HPDE6-E6E7 (cell line): ENCODE measurements around the gene B3GNT5.
"Not testable (repeated sequence)": the region's sequence is repeated elsewhere in the genome, so short reads cannot be mapped to it uniquely, and the experiment has no call there.

Source experiments
- DNase-seq: peaks from one replicate; pipeline ENCODE4 v3.0.0; 2011; ENCODE audit warnings: missing footprints; ENCODE audit errors: extremely low spot score

The B3GNT5 gene

GRCh38 chr3:183230251-183230650, 22.8 kb upstream of the B3GNT5 start:
- not testable (repeated sequence) for DNase-seq

- DNase-seq, result no peak
Measured at GRCh38 chr3:183230826-183231225, 22.2 kb upstream of the B3GNT5 start.

- DNase-seq, result no peak
Measured at GRCh38 chr3:183233966-183234365, 19.1 kb upstream of the B3GNT5 start.

- DNase-seq, result no peak
Measured at GRCh38 chr3:183239046-183239445, 14.0 kb upstream of the B3GNT5 start.

GRCh38 chr3:183242431-183242830, 10.6 kb upstream of the B3GNT5 start:
- no peak for DNase-seq

- DNase-seq, result no peak
Measured at GRCh38 chr3:183244219-183244618, 8.8 kb upstream of the B3GNT5 start.

GRCh38 chr3:183244981-183245476, 8.0 kb upstream of the B3GNT5 start:
- no peak for DNase-seq

- no peak for DNase-seq
Measured at GRCh38 chr3:183247011-183247589, 6.0 kb upstream of the B3GNT5 start.

GRCh38 chr3:183249006-183249718, 3.9 kb upstream of the B3GNT5 start:
- DNase-seq, result no peak

GRCh38 chr3:183252118-183252782, 803 bp upstream of the B3GNT5 start:
- DNase-seq, result no peak

- DNase-seq, result no peak
Measured at GRCh38 chr3:183253528-183254486, 754 bp downstream of the B3GNT5 start.

GRCh38 chr3:183254487-183255347, 1.7 kb downstream of the B3GNT5 start:
- no peak for DNase-seq

GRCh38 chr3:183255348-183255730, 2.3 kb downstream of the B3GNT5 start:
- no peak for DNase-seq

- DNase-seq, result no peak
Measured at GRCh38 chr3:183259087-183259486, 6.0 kb downstream of the B3GNT5 start.

- no peak for DNase-seq
Measured at GRCh38 chr3:183259621-183260020, 6.6 kb downstream of the B3GNT5 start.

GRCh38 chr3:183260167-183260904, 7.3 kb downstream of the B3GNT5 start:
- no peak for DNase-seq

GRCh38 chr3:183261151-183261724, 8.2 kb downstream of the B3GNT5 start:
- DNase-seq, result no peak

GRCh38 chr3:183262875-183263378, 9.9 kb downstream of the B3GNT5 start:
- DNase-seq, result no peak

GRCh38 chr3:183264268-183264667, 11.2 kb downstream of the B3GNT5 start:
- DNase-seq, result no peak
